Gastroesophageal sphincter (tissue), 3 donors: Measurements from ENCODE around the gene LPP.

Source experiments
- CTCF ChIP-seq, 4 experiments: fragments of 200-600 bp in 2 of 4; fragments of 450-650 bp in 2 of 4; sonication (generic) in 1 of 4; IDR thresholded peaks; one replicate each; pipeline ENCODE4 v1.5.1; 2017 to 2019; ENCODE audit warnings: antibody characterized with exemption in 4 of 4, mild to moderate bottlenecking in 2 of 4, moderate library complexity in 2 of 4
- EP300 ChIP-seq: sonication (generic); formaldehyde crosslinking; IDR thresholded peaks from one replicate; pipeline ENCODE4 v1.6.1; 2017; ENCODE audit warnings: antibody characterized with exemption, mild to moderate bottlenecking
- POLR2A ChIP-seq, 2 donors: fragments of 450-650 bp; IDR thresholded peaks; one replicate each; pipeline ENCODE4 v1.6.1; 2017; ENCODE audit warnings: antibody characterized with exemption in 2 of 2, mild to moderate bottlenecking in 2 of 2, moderate library complexity in 1 of 2
- POLR2AphosphoS5 ChIP-seq: sonication (generic); formaldehyde crosslinking; IDR thresholded peaks from one replicate; pipeline ENCODE4 v1.6.1; 2017; ENCODE audit warnings: antibody characterized with exemption

GRCh38 chr3:188605905-188606304 lies 451.9 kb downstream of the LPP start:
- TF ChIP-seq POLR2A (IDR thresholded peaks at IDR 0.05) (no peak), CTCF (IDR thresholded peaks at IDR 0.05) (no peak), EP300 (no peak), POLR2AphosphoS5 (no peak)
